Fibroblast of mammary gland (primary cell): Measurements from ENCODE around the gene ENPP1.

Experiments
- DNase-seq: peaks from one replicate; pipeline ENCODE4 v3.0.0-alpha.2; 2010; ENCODE audit warnings: low read depth
- H3K4me3 ChIP-seq: 2 replicates; pipeline ENCODE4 v1.5.1; 2011; ENCODE audit warnings: low read depth, mild to moderate bottlenecking, low read length, moderate library complexity; ENCODE audit not compliant: control insufficient read depth
- TF ChIP-seq, protein P1 (sequence below): conservative IDR thresholded peaks from 2 replicates; pipeline ENCODE4 v1.5.1; 2011; ENCODE audit warnings: low read depth, low read length, inconsistent platforms; ENCODE audit not compliant: control insufficient read depth, insufficient read depth

The ENPP1 gene

DNA sequence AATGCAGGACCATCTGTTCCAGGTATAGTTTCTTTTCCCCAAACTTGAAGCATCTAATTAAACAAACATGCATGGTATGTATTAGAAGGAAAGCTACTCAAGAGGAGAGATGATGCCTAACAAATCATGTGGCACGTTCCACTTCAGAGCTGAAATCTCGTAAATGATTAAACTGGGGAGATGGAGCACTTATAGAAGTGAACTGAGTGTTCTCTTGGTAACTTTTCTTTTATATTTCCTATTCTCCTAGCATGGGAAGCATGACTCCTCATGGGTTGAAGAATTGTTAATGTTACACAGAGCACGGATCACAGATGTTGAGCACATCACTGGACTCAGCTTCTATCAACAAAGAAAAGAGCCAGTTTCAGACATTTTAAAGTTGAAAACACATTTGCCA lies 82.3 kb downstream of the ENPP1 start:
- no peak overlapping the region for H3K4me3 ChIP-seq
- no peak for DNase-seq
- TF ChIP-seq, protein P1, sequence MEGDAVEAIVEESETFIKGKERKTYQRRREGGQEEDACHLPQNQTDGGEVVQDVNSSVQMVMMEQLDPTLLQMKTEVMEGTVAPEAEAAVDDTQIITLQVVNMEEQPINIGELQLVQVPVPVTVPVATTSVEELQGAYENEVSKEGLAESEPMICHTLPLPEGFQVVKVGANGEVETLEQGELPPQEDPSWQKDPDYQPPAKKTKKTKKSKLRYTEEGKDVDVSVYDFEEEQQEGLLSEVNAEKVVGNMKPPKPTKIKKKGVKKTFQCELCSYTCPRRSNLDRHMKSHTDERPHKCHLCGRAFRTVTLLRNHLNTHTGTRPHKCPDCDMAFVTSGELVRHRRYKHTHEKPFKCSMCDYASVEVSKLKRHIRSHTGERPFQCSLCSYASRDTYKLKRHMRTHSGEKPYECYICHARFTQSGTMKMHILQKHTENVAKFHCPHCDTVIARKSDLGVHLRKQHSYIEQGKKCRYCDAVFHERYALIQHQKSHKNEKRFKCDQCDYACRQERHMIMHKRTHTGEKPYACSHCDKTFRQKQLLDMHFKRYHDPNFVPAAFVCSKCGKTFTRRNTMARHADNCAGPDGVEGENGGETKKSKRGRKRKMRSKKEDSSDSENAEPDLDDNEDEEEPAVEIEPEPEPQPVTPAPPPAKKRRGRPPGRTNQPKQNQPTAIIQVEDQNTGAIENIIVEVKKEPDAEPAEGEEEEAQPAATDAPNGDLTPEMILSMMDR, result no peak

DNA sequence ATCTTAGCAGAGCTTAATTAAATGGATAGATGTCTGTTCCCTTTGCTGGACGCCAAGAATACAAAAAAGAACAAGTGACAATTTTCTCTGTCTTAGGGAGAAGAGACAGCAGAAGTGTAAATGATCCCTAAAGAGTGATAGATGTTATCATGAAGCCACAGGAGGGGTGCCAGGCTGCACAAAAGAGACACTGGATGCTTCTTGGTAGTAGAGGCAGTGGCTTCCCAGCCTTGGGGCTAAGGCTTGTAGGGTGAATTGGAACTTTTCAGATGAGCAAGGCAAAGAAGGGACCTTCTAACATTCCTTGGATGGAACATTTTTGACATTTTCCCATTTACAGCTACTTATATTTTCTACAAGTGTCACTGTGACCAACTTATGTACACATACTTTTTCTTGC lies 85.4 kb downstream of the ENPP1 start:
- no peak for DNase-seq
- TF ChIP-seq, protein P1, result no peak
- no peak overlapping the region for H3K4me3 ChIP-seq

DNA sequence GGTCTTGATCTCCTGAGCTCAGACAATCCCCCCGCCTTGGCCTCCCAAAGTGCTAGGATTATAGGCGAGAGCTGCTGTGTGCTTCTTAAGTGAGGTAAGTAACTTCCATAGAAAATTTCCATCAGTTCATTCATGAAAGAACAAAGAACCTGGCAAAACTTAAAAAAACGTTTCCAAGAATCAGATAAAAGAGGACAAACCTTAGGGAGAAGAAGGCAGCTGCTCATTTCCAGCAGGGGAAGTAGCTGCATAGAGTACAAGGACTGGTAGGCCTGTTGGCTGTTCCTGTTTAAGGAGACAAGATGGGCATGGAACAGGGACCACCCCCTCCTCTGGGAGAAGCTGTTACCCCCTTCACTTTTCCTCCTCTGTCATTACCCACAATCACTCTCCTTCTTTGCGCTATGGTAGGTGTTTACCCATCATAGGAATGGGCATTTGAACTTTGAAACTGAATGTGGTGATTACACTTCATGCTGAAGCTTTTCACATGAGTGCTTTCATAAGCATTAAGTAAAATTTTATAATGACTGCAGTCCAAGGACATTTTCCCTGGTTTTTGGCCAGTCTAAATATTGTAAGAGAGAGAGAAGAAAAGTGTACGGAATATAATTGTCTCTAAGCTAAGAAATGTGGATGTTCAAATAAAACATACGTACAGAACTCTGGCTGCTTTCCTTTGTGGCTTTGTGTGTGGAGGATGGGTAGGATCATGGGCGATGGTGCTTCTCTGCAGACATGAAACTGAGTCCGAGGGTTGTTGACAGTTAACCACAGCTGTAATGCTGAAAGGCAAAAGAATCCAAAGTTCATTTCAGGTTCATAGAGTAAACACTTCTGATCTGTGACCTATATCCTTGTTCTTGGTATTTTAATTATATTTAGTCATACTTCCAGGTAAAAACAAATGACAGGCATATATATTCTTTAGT lies 86.9 kb downstream of the ENPP1 start:
- no peak overlapping the region for H3K4me3 ChIP-seq
- TF ChIP-seq, protein P1, result no peak
- no peak for DNase-seq

DNA sequence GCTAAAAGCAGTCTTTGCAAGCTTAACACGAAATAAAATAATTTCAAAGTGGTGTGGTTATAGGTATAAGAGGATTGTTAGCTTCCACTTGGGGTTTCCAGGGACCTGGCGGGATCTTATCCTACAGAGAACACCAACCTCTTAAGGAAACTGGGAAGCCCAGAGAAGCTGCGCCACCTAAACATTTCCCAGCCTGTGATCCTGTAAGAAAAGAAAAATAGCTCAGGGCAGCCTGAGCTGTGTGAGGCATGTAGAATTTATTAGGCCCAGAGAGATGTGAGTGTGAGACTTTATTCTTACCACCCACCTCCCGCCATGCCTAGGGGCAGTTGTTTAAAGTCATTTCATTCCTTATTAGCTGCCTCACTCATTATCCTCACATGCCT lies 89.2 kb downstream of the ENPP1 start:
- TF ChIP-seq, protein P1, result no peak

DNA sequence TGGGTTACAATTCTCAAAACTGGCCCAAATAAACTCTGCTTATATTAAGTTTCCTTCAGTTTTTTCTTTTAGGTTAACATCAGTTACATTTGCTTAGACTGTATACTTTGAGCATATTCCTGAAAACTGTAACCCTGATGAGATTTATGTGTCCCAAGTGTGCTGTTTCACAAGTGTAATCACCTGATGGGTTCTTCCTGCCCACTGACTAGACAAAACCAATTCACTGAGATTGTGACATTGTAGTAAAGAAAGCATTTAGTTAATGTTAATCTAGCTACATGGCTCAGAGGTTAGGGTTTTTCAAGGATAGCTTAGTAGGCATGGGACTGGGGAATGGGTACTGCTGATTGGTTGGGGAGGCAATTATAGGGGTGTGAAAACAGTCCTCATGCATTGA lies 89.8 kb downstream of the ENPP1 start:
- H3K4me3 ChIP-seq, result no peak overlapping the region
- TF ChIP-seq, protein P1, result no peak
- peak; percentile 20 for DNase-seq

More for the DNA sequence above, 89.2 kb downstream of the ENPP1 start:
- DNase-seq, result no peak
- no peak overlapping the region for H3K4me3 ChIP-seq

DNA sequence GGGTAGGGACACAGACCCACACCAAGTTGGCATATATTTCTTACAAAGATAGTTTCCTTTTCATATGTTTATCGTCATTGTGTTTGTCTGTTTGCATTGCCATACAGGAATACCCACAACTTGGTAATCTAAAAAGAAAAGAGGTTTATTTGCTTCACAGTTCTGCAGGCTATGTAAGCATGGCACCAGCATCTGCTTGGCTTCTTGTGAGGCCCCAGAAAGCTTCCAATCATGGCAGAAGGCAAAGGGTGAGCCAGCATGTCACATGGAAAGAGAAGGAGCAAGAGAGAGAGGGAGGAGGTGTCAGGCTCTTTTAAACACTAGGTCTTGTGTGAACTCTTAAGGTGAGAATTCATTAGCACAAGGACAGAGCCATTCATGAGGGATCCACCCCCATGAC lies 90.9 kb downstream of the ENPP1 start:
- TF ChIP-seq, protein P1, result no peak
- no peak overlapping the region for H3K4me3 ChIP-seq
- DNase-seq, result no peak
